WI38 (cell line): ENCODE measurements around the gene ABCA4.
"Not testable (repeated sequence)": the region's sequence is repeated elsewhere in the genome, so short reads cannot be mapped to it uniquely, and the experiment has no call there.

Experiments used
- H3K4me3 ChIP-seq: 2 replicates; pipeline ENCODE4 v1.5.1; 2011; ENCODE audit warnings: low read depth, mild to moderate bottlenecking, control low read depth, low read length
- TF ChIP-seq, protein P1 (sequence below): IDR thresholded peaks from 2 replicates; pipeline ENCODE4 v1.5.1; 2012; ENCODE audit warnings: low read depth, mild to moderate bottlenecking, control low read depth, low read length

ABCA4 gene

GRCh38 chr1:93961443-93961842 lies 159.5 kb downstream of the ABCA4 start:
- TF ChIP-seq, protein P1, sequence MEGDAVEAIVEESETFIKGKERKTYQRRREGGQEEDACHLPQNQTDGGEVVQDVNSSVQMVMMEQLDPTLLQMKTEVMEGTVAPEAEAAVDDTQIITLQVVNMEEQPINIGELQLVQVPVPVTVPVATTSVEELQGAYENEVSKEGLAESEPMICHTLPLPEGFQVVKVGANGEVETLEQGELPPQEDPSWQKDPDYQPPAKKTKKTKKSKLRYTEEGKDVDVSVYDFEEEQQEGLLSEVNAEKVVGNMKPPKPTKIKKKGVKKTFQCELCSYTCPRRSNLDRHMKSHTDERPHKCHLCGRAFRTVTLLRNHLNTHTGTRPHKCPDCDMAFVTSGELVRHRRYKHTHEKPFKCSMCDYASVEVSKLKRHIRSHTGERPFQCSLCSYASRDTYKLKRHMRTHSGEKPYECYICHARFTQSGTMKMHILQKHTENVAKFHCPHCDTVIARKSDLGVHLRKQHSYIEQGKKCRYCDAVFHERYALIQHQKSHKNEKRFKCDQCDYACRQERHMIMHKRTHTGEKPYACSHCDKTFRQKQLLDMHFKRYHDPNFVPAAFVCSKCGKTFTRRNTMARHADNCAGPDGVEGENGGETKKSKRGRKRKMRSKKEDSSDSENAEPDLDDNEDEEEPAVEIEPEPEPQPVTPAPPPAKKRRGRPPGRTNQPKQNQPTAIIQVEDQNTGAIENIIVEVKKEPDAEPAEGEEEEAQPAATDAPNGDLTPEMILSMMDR: no peak
- H3K4me3 ChIP-seq: no peak overlapping the region

- H3K4me3 ChIP-seq: no peak overlapping the region
- TF ChIP-seq, protein P1: no peak
These were observed 160.3 kb downstream of the ABCA4 start for GRCh38 chr1:93960641-93961147.

- no peak overlapping the region for H3K4me3 ChIP-seq
- TF ChIP-seq, protein P1: no peak
These were observed 161.5 kb downstream of the ABCA4 start for GRCh38 chr1:93959413-93959812.

- TF ChIP-seq, protein P1: no peak
- H3K4me3 ChIP-seq: no peak overlapping the region
These were observed 162.2 kb downstream of the ABCA4 start for GRCh38 chr1:93958726-93959100.

DNA sequence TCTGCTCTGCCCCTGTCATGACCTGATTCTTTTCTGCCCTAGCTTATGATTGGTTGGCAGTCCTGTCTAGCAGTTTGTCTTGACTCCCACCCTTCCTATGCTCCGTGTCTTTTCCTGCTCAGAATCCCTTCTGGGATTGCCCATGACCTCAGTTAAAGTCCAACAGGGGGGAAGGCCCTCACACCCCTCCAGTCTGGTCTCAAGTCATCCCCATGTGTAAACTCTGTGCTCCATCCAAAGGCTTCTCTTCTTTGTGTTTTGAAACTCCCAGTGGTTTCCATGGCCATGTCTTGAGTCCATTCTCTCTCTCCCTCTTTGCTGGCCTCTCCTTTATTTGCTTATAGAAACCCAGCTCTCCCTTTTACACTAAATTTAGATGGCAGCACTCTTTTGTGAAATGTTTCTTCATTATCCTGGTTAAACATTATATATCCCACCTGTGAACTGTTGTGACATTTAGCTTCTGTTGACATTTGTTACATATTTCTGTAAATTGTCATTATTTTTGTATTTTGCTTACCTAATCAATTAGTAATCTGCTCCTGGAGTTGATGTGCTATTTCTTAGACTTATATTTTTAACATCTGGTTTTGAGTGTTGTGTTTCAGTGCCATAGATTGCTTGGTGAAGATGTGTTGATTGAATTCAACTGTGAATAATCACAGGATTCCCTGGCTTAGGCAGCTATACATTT lies 162.8 kb downstream of the ABCA4 start:
- TF ChIP-seq, protein P1: no peak

DNA sequence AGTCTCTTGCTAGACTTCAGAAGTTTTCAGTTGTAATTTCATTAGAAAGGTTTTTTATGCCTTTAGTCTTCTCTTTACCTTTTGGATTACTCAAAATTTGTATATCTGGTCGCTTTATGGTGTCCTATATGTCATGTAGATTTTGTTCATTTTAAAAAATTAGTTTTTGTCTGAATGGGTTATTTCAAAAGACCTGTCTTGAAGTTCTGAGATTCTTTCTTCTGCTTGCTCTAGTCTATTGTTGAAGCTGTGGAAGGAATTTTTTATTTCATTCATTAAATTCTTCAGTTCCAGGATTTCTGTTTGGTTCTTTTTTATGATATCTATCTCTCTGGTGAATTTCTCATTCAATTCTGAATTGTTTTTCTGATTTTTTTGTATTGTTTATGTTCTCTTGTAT lies 165.2 kb downstream of the ABCA4 start:
- TF ChIP-seq, protein P1: no peak
- H3K4me3 ChIP-seq: no peak overlapping the region

More for the DNA sequence above, 162.8 kb downstream of the ABCA4 start:
- no peak overlapping the region for H3K4me3 ChIP-seq

GRCh38 chr1:93947002-93947686 lies 173.8 kb downstream of the ABCA4 start:
- not testable (repeated sequence) for H3K4me3 ChIP-seq
